DND-41 (cell line): Measurements from ENCODE around the gene CEP112.

ENCODE experiments used
- ATAC-seq: fragments of 200-7000 bp; cut with Tn5 transposase; 3 replicates; pipeline ENCODE4 v1.9.1; 2021; ENCODE audit warnings: low read depth; ENCODE audit not compliant: insufficient read depth
- DNase-seq: peaks from one replicate; pipeline ENCODE4 v3.0.0-alpha.2; 2020
- H2AFZ ChIP-seq: 2 replicates; pipeline ENCODE4 v1.6.0; 2012; ENCODE audit warnings: low read depth, low read length
- H3K27ac ChIP-seq: 2 replicates; pipeline ENCODE4 v1.5.1; 2012; ENCODE audit warnings: low read length, inconsistent platforms
- H3K27me3 ChIP-seq: fragments of 200-600 bp; sonication (generic); 2 replicates; pipeline ENCODE4 v1.6.0; 2012; ENCODE audit warnings: low read length, mild to moderate bottlenecking, inconsistent platforms; ENCODE audit not compliant: insufficient read depth, poor library complexity
- H3K36me3 ChIP-seq: 2 replicates; pipeline ENCODE4 v1.5.1; 2012; ENCODE audit warnings: low read length, inconsistent platforms; ENCODE audit not compliant: insufficient read depth
- H3K4me1 ChIP-seq: 2 replicates; pipeline ENCODE4 v1.5.1; 2012; ENCODE audit warnings: mild to moderate bottlenecking, low read length; ENCODE audit not compliant: insufficient read depth
- H3K4me2 ChIP-seq: 2 replicates; pipeline ENCODE4 v1.6.0; 2012; ENCODE audit warnings: mild to moderate bottlenecking, moderate library complexity, low read length, inconsistent platforms; ENCODE audit not compliant: insufficient read depth
- H3K4me3 ChIP-seq, 2 experiments: fragments of 200-600 bp in 1 of 2; shearing (Covaris generic) in 1 of 2; 2 replicates each; pipeline ENCODE4 v1.5.1; 2012 to 2016; ENCODE audit warnings: inconsistent platforms in 2 of 2, low read length in 2 of 2, mild to moderate bottlenecking in 2 of 2, low read depth in 1 of 2, moderate library complexity in 1 of 2
- H3K79me2 ChIP-seq: 2 replicates; pipeline ENCODE4 v1.6.0; 2012; ENCODE audit warnings: low read length, inconsistent platforms; ENCODE audit not compliant: insufficient read depth
- H3K9ac ChIP-seq: 2 replicates; pipeline ENCODE4 v1.6.0; 2012; ENCODE audit warnings: low read depth, mild to moderate bottlenecking, inconsistent platforms, low read length, moderate library complexity
- H3K9me3 ChIP-seq: 2 replicates; pipeline ENCODE4 v1.5.1; 2012; ENCODE audit warnings: low read length, moderate library complexity, mild to moderate bottlenecking, inconsistent platforms; ENCODE audit not compliant: insufficient read depth, severe bottlenecking
- H4K20me1 ChIP-seq: 2 replicates; pipeline ENCODE4 v1.6.0; 2012; ENCODE audit warnings: low read length; ENCODE audit not compliant: insufficient read depth
- EZH2 ChIP-seq: IDR thresholded peaks from 3 replicates; pipeline ENCODE4 v1.6.1; 2012; ENCODE audit warnings: borderline replicate concordance, low read depth, mild to moderate bottlenecking, moderate library complexity, low read length, inconsistent platforms; ENCODE audit not compliant: severe bottlenecking
- TF ChIP-seq, protein P1 (sequence below): IDR thresholded peaks from 2 replicates; pipeline ENCODE4 v1.5.1; 2012; ENCODE audit warnings: borderline replicate concordance, low read length, moderate library complexity, mild to moderate bottlenecking; ENCODE audit not compliant: poor library complexity, severe bottlenecking; ENCODE audit errors: extremely low read depth

Gene CEP112

GRCh38 chr17:65851965-65852736, 339.8 kb downstream of the CEP112 start:
- H3K9ac ChIP-seq, result no peak overlapping the region
- no peaks in the 10 kb centered on the region for H3K9me3 ChIP-seq
- ATAC-seq, result no peak
- no peak overlapping the region for H3K4me2 ChIP-seq
- no peaks in the 10 kb centered on the region for H4K20me1 ChIP-seq
- H3K79me2 ChIP-seq, result no peaks in the 10 kb centered on the region
- H3K27me3 ChIP-seq, result no peaks in the 10 kb centered on the region
- H3K36me3 ChIP-seq, result no peaks in the 10 kb centered on the region
- H2AFZ ChIP-seq, result no peak overlapping the region
- H3K4me3 ChIP-seq, result no peak overlapping the region
- no peak overlapping the region for H3K27ac ChIP-seq
- no peaks in the 10 kb centered on the region for H3K4me1 ChIP-seq
- TF ChIP-seq, protein P1, sequence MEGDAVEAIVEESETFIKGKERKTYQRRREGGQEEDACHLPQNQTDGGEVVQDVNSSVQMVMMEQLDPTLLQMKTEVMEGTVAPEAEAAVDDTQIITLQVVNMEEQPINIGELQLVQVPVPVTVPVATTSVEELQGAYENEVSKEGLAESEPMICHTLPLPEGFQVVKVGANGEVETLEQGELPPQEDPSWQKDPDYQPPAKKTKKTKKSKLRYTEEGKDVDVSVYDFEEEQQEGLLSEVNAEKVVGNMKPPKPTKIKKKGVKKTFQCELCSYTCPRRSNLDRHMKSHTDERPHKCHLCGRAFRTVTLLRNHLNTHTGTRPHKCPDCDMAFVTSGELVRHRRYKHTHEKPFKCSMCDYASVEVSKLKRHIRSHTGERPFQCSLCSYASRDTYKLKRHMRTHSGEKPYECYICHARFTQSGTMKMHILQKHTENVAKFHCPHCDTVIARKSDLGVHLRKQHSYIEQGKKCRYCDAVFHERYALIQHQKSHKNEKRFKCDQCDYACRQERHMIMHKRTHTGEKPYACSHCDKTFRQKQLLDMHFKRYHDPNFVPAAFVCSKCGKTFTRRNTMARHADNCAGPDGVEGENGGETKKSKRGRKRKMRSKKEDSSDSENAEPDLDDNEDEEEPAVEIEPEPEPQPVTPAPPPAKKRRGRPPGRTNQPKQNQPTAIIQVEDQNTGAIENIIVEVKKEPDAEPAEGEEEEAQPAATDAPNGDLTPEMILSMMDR, result no peak
- no peak for DNase-seq

GRCh38 chr17:65850486-65850885, 341.4 kb downstream of the CEP112 start:
- ATAC-seq (no peak), DNase-seq (no peak)

GRCh38 chr17:65848751-65849150, 343.2 kb downstream of the CEP112 start:
- ATAC-seq, result no peak
- TF ChIP-seq, protein P1, result no peak
- no peak for TF ChIP-seq EZH2
- H3K27me3 ChIP-seq, result no peaks in the 10 kb centered on the region
- no peak overlapping the region for H3K27ac ChIP-seq
- H3K4me3 ChIP-seq, result no peak overlapping the region
- no peaks in the 10 kb centered on the region for H3K4me1 ChIP-seq
- H3K4me2 ChIP-seq, result no peak overlapping the region
- no peaks in the 10 kb centered on the region for H3K79me2 ChIP-seq
- no peak for DNase-seq
- no peak overlapping the region for H2AFZ ChIP-seq
- H3K9ac ChIP-seq, result no peak overlapping the region
- H4K20me1 ChIP-seq, result no peaks in the 10 kb centered on the region
- no peaks in the 10 kb centered on the region for H3K36me3 ChIP-seq
- H3K9me3 ChIP-seq, result no peaks in the 10 kb centered on the region

More at GRCh38 chr17:65850486-65850885, 341.4 kb downstream of the CEP112 start:
- Histone ChIP-seq H3K9me3 (no peaks in the 10 kb centered on the region), H2AFZ (no peak overlapping the region), H3K9ac (no peak overlapping the region), H3K4me3 (no peak overlapping the region), H3K27ac (no peak overlapping the region), H3K79me2 (no peaks in the 10 kb centered on the region), H3K36me3 (no peaks in the 10 kb centered on the region), H3K27me3 (no peaks in the 10 kb centered on the region), H3K4me2 (no peak overlapping the region), H3K4me1 (no peaks in the 10 kb centered on the region), H4K20me1 (no peaks in the 10 kb centered on the region)
- TF ChIP-seq, protein P1, result no peak
- TF ChIP-seq EZH2, result no peak
